ENCODE measurements around the gene RAB21.

Gene RAB21

GRCh38 chr12:71764587-71765321, 10.1 kb downstream of the RAB21 start:
- Mint-ChIP-seq H3K4me1 (ENCODE audit: low read depth) (peaks cover 71% of the 10 kb centered on the region), H3K27me3 (no peaks in the 10 kb centered on the region), H3K9me3 (peaks cover 14% of the 10 kb centered on the region), H3K36me3 (ENCODE audit: low read depth) (peaks cover 63% of the 10 kb centered on the region), H3K27ac (peak overlapping the region; percentile 12), H3K4me3 (no peak overlapping the region)
- DNase-seq, result no peak

GRCh38 chr12:71766202-71766601, 11.5 kb downstream of the RAB21 start:
- H3K9me3 Mint-ChIP-seq, result peaks cover 3% of the 10 kb centered on the region
- no peak for DNase-seq
- H3K27ac Mint-ChIP-seq, result no peak overlapping the region
- H3K4me3 Mint-ChIP-seq, result no peak overlapping the region
- no peaks in the 10 kb centered on the region for H3K27me3 Mint-ChIP-seq
- peaks cover 61% of the 10 kb centered on the region for H3K36me3 Mint-ChIP-seq (ENCODE audit: low read depth)
- peaks cover 68% of the 10 kb centered on the region for H3K4me1 Mint-ChIP-seq (ENCODE audit: low read depth)

- Mint-ChIP-seq H3K36me3 (ENCODE audit: low read depth) (peaks cover 67% of the 10 kb centered on the region), H3K27ac (peak overlapping the region; percentile 48), H3K4me3 (no peak overlapping the region), H3K4me1 (ENCODE audit: low read depth) (peaks cover 66% of the 10 kb centered on the region), H3K27me3 (no peaks in the 10 kb centered on the region), H3K9me3 (peaks cover 3% of the 10 kb centered on the region)
- no peak for DNase-seq
These were observed 12.5 kb downstream of the RAB21 start for GRCh38 chr12:71767183-71767582.

- Mint-ChIP-seq H3K27me3 (no peaks in the 10 kb centered on the region), H3K4me1 (ENCODE audit: low read depth) (peaks cover 57% of the 10 kb centered on the region), H3K9me3 (no peaks in the 10 kb centered on the region), H3K4me3 (no peak overlapping the region), H3K36me3 (ENCODE audit: low read depth) (peaks cover 70% of the 10 kb centered on the region), H3K27ac (peak overlapping the region; percentile 75)
- DNase-seq, result no peak
These were observed 14.2 kb downstream of the RAB21 start for GRCh38 chr12:71768900-71769299.

- Mint-ChIP-seq H3K27me3 (no peaks in the 10 kb centered on the region), H3K9me3 (no peaks in the 10 kb centered on the region), H3K36me3 (ENCODE audit: low read depth) (peaks cover 72% of the 10 kb centered on the region), H3K4me3 (no peak overlapping the region), H3K4me1 (ENCODE audit: low read depth) (peaks cover 39% of the 10 kb centered on the region), H3K27ac (no peak overlapping the region)
- DNase-seq, result no peak
These were observed 16.4 kb downstream of the RAB21 start for GRCh38 chr12:71771069-71771468.

- Mint-ChIP-seq H3K4me3 (no peak overlapping the region), H3K9me3 (no peaks in the 10 kb centered on the region)
These were observed 18.1 kb downstream of the RAB21 start for GRCh38 chr12:71772735-71773134.

GRCh38 chr12:71780237-71780822, 25.7 kb downstream of the RAB21 start:
- Mint-ChIP-seq H3K27me3 (no peaks in the 10 kb centered on the region), H3K4me3 (no peak overlapping the region), H3K9me3 (no peaks in the 10 kb centered on the region), H3K4me1 (ENCODE audit: low read depth) (peaks cover 9% of the 10 kb centered on the region), H3K36me3 (ENCODE audit: low read depth) (peaks cover 77% of the 10 kb centered on the region), H3K27ac (peak overlapping the region; percentile 88)
- peak; percentile 35 for DNase-seq

More at GRCh38 chr12:71772735-71773134, 18.1 kb downstream of the RAB21 start:
- Mint-ChIP-seq H3K4me1 (ENCODE audit: low read depth) (peaks cover 22% of the 10 kb centered on the region), H3K27me3 (no peaks in the 10 kb centered on the region), H3K36me3 (ENCODE audit: low read depth) (peaks cover 78% of the 10 kb centered on the region), H3K27ac (no peak overlapping the region)
- no peak for DNase-seq

GRCh38 chr12:71782017-71782416, 27.4 kb downstream of the RAB21 start:
- Mint-ChIP-seq H3K4me1 (ENCODE audit: low read depth) (peaks cover 19% of the 10 kb centered on the region), H3K4me3 (no peak overlapping the region), H3K36me3 (ENCODE audit: low read depth) (peaks cover 75% of the 10 kb centered on the region), H3K27ac (no peak overlapping the region), H3K27me3 (no peaks in the 10 kb centered on the region), H3K9me3 (no peaks in the 10 kb centered on the region)
- DNase-seq, result no peak

GRCh38 chr12:71786829-71787228, 32.2 kb downstream of the RAB21 start:
- peak overlapping the region; percentile 59 for H3K27ac Mint-ChIP-seq
- H3K9me3 Mint-ChIP-seq, result no peaks in the 10 kb centered on the region
- no peak overlapping the region for H3K4me3 Mint-ChIP-seq
- H3K36me3 Mint-ChIP-seq (ENCODE audit: low read depth), result peaks cover 72% of the 10 kb centered on the region
- H3K4me1 Mint-ChIP-seq (ENCODE audit: low read depth), result peaks cover 16% of the 10 kb centered on the region
- no peaks in the 10 kb centered on the region for H3K27me3 Mint-ChIP-seq
- no peak for DNase-seq

- Mint-ChIP-seq H3K4me1 (ENCODE audit: low read depth) (peaks cover 16% of the 10 kb centered on the region), H3K9me3 (no peaks in the 10 kb centered on the region), H3K4me3 (no peak overlapping the region), H3K27ac (peak overlapping the region; percentile 72), H3K27me3 (no peaks in the 10 kb centered on the region), H3K36me3 (ENCODE audit: low read depth) (peaks cover 69% of the 10 kb centered on the region)
- DNase-seq, result no peak
These were observed 32.9 kb downstream of the RAB21 start for GRCh38 chr12:71787580-71787979.

- no peak for DNase-seq
- Mint-ChIP-seq H3K27ac (no peak overlapping the region), H3K27me3 (no peaks in the 10 kb centered on the region), H3K9me3 (no peaks in the 10 kb centered on the region), H3K36me3 (ENCODE audit: low read depth) (peaks cover 50% of the 10 kb centered on the region), H3K4me3 (no peak overlapping the region), H3K4me1 (ENCODE audit: low read depth) (peaks cover 16% of the 10 kb centered on the region)
These were observed 35.7 kb downstream of the RAB21 start for GRCh38 chr12:71790331-71790730.

GRCh38 chr12:71791473-71792150, 36.9 kb downstream of the RAB21 start:
- Mint-ChIP-seq H3K4me1 (ENCODE audit: low read depth) (peaks cover 10% of the 10 kb centered on the region), H3K27ac (no peak overlapping the region), H3K4me3 (no peak overlapping the region), H3K9me3 (no peaks in the 10 kb centered on the region), H3K36me3 (ENCODE audit: low read depth) (peaks cover 43% of the 10 kb centered on the region), H3K27me3 (no peaks in the 10 kb centered on the region)
- no peak for DNase-seq

GRCh38 chr12:71792599-71792998, 37.9 kb downstream of the RAB21 start:
- H3K9me3 Mint-ChIP-seq, result no peaks in the 10 kb centered on the region
- peaks cover 2% of the 10 kb centered on the region for H3K4me1 Mint-ChIP-seq (ENCODE audit: low read depth)
- H3K27ac Mint-ChIP-seq, result no peak overlapping the region
- H3K4me3 Mint-ChIP-seq, result no peak overlapping the region
- no peak for DNase-seq
- H3K36me3 Mint-ChIP-seq (ENCODE audit: low read depth), result peaks cover 34% of the 10 kb centered on the region
- H3K27me3 Mint-ChIP-seq, result no peaks in the 10 kb centered on the region

- no peak overlapping the region for H3K4me3 Mint-ChIP-seq
- H3K36me3 Mint-ChIP-seq (ENCODE audit: low read depth), result peaks cover 11% of the 10 kb centered on the region
- no peak overlapping the region for H3K27ac Mint-ChIP-seq
- no peak for DNase-seq
- no peaks in the 10 kb centered on the region for H3K27me3 Mint-ChIP-seq
- H3K4me1 Mint-ChIP-seq (ENCODE audit: low read depth), result no peaks in the 10 kb centered on the region
- H3K9me3 Mint-ChIP-seq, result no peaks in the 10 kb centered on the region
These were observed 41.2 kb downstream of the RAB21 start for GRCh38 chr12:71795901-71796300.

- DNase-seq, result no peak
- H3K4me1 Mint-ChIP-seq (ENCODE audit: low read depth), result no peaks in the 10 kb centered on the region
- no peak overlapping the region for H3K27ac Mint-ChIP-seq
- no peak overlapping the region for H3K4me3 Mint-ChIP-seq
- H3K9me3 Mint-ChIP-seq, result no peaks in the 10 kb centered on the region
- H3K36me3 Mint-ChIP-seq (ENCODE audit: low read depth), result no peaks in the 10 kb centered on the region
- no peaks in the 10 kb centered on the region for H3K27me3 Mint-ChIP-seq
These were observed 42.9 kb downstream of the RAB21 start for GRCh38 chr12:71797531-71797930.
